Adrenal gland (tissue), 12 donors: ENCODE measurements around the gene ANO4. TPM values are rescaled to one million over a fixed set of nuclear protein-coding genes. Genes with fewer than 3 reads are reported as not detected.
"Not testable (repeated sequence)": the region's sequence is repeated elsewhere in the genome, so short reads cannot be mapped to it uniquely, and the experiment has no call there.

Source experiments
- DNase-seq, 7 donors: peaks; one replicate each; pipeline ENCODE4 v3.0.0-alpha.2; 2019 to 2020
- H3K27ac ChIP-seq, 5 donors: fragments of 200-600 bp; sonication (generic) in 4 of 5; 1 replicate in 3 of 5; 2 replicates in 2 of 5; pipeline versions ENCODE4 v1.5.1 to v1.8.0; 2016 to 2020; ENCODE audit warnings: mild to moderate bottlenecking in 1 of 5
- H3K27me3 ChIP-seq: fragments of 200-600 bp; 2 replicates; pipeline ENCODE4 v1.8.0; 2021
- H3K36me3 ChIP-seq, 2 donors: fragments of 200-600 bp; replicated peaks in 1 of 2; 1 replicate in 1 of 2; 2 replicates in 1 of 2; pipeline versions ENCODE4 v1.5.1 to v1.8.0; 2018 to 2022
- H3K4me1 ChIP-seq, 2 donors: fragments of 200-600 bp; replicated peaks in 1 of 2; 1 replicate in 1 of 2; 2 replicates in 1 of 2; pipeline versions ENCODE4 v1.5.1 to v1.8.0; 2018 to 2021
- H3K4me3 ChIP-seq, 4 donors: fragments of 200-600 bp; sonication (generic) in 3 of 4; one replicate each; pipeline ENCODE4 v1.5.1; 2016 to 2018
- H3K9me3 ChIP-seq, 3 donors: fragments of 200-600 bp; sonication (generic) in 1 of 3; replicated peaks in 1 of 3; 1 replicate in 2 of 3; 2 replicates in 1 of 3; pipeline versions ENCODE4 v1.5.1 to v1.8.0; 2016 to 2021
- POLR2A ChIP-seq, 2 donors: fragments of 450-650 bp; IDR thresholded peaks; one replicate each; pipeline ENCODE4 v1.6.1; 2017; ENCODE audit warnings: antibody characterized with exemption in 2 of 2, mild to moderate bottlenecking in 2 of 2, moderate library complexity in 1 of 2
- WGBS, 4 donors: extraction: QIAGEN DNeasy Blood & Tissue Kit in 2 of 4; methylation state at CpG; one replicate each; pipeline versions ENCODE4 v1.1.5 to v1.1.7; 2013 to 2017; 5-methylcytosine and 5-hydroxymethylcytosine counted together
- intact Hi-C, 2 donors: fragments of 100-400 bp; cut with DNase I; formaldehyde crosslinking; loops; one replicate each; pipeline versions ENCODE4 v1.14.1 to v1.15.0; 2022 to 2023
- polyA plus RNA-seq, 3 donors: library from polyadenylated mRNA; stranded (reverse); fragments of 200-250 nt in 2 of 3; fragments of 350-450 nt in 1 of 3; fragmentation: Illumina TruSeq in 1 of 3; extraction: RNeasy Lipid Tissue Mini Kit (QIAGEN cat#74804) in 1 of 3; gene quantifications; one replicate each; pipeline ENCODE4 v1.2.3, GENCODE V29; 2013 to 2014
- total RNA-seq, 9 donors: library from RNA; depleted of rRNA in 4 of 9; stranded (reverse); fragments of >200 nt in 4 of 9; fragments of 120-200 nt in 1 of 9; fragmentation: NEBNext Ultra II Directional in 1 of 9; extraction: Animal tissue kit (Norgen Biotek cat#: 25700) in 1 of 9; gene quantifications; one replicate each; pipeline versions ENCODE4 v1.1.0 to v1.2.4, GENCODE V29; 2013 to 2023
- TF ChIP-seq, protein P1 (sequence below), 6 experiments: fragments of 450-650 bp in 4 of 6; fragments of 200-600 bp in 2 of 6; sonication (generic) in 1 of 6; IDR thresholded peaks; 1 replicate in 5 of 6; 2 replicates in 1 of 6; pipeline versions ENCODE4 v1.5.1 to v1.8.0; 2016 to 2021; ENCODE audit warnings: antibody characterized with exemption in 6 of 6, mild to moderate bottlenecking in 2 of 6, moderate library complexity in 1 of 6
- donor health status: healthy with polysubstance abuse.
- donor health status: Bipolar disorder and iron deficiency.
- donor health status: DM: yes; HTN: yes; CAD: no.
- donor health status: DM: no; HTN: no; CAD: no.
- donor health status: DM: no; HTN: no; CAD: no.
- donor health status: DM: yes; HTN: yes; CAD: no.

The ANO4 gene
- total and polyA plus RNA-seq, 12 donors: 5.6 to 37.4 (median 10.2) TPM

DNA sequence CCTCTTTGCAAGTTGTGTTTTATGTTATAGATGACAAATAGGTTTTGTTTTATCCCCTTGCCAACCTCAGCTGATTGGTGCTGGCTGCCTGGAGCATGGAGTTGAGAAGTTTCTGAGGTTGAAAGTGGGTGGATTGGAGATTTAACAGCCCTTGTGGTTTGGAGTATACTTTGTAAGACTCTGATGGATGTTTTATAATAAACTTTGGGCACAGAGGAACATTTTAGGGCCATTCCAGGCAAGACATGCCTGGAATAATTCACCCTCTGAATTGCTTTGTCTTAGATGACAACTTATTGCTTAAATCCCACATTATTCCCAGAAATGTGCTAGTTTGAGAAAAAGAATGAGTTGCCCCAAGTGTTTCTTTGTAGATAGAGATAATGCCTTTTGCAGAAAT lies 256.6 kb downstream of the ANO4 start:
- no peak for DNase-seq
- Histone ChIP-seq H3K9me3 (no peaks in the 10 kb centered on the region), H3K27ac (no peak overlapping the region), H3K4me3 (no peak overlapping the region), H3K36me3 (no peaks in the 10 kb centered on the region), H3K4me1 (peaks cover 4 to 8% of the 10 kb centered on the region in 2 donors), H3K27me3 (no peaks in the 10 kb centered on the region)
- intact Hi-C loops: no loop called here
- no peak for TF ChIP-seq POLR2A (IDR thresholded peaks at IDR 0.05)
- TF ChIP-seq, protein P1, sequence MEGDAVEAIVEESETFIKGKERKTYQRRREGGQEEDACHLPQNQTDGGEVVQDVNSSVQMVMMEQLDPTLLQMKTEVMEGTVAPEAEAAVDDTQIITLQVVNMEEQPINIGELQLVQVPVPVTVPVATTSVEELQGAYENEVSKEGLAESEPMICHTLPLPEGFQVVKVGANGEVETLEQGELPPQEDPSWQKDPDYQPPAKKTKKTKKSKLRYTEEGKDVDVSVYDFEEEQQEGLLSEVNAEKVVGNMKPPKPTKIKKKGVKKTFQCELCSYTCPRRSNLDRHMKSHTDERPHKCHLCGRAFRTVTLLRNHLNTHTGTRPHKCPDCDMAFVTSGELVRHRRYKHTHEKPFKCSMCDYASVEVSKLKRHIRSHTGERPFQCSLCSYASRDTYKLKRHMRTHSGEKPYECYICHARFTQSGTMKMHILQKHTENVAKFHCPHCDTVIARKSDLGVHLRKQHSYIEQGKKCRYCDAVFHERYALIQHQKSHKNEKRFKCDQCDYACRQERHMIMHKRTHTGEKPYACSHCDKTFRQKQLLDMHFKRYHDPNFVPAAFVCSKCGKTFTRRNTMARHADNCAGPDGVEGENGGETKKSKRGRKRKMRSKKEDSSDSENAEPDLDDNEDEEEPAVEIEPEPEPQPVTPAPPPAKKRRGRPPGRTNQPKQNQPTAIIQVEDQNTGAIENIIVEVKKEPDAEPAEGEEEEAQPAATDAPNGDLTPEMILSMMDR (IDR thresholded peaks at IDR 0.05): no peak

GRCh38 chr12:101051901-101052550 lies 257.4 kb downstream of the ANO4 start:
- DNase-seq: peak in 6 of 7 donors; percentile 18 to 65 (median 37)
- WGBS, 4 donors: 31 to 48% (median 40%) methylated on average over 8 of the region's 8 CpGs
- Histone ChIP-seq H3K27ac (peak overlapping the region in 4 of 5 donors; percentile 31 to 85 (median 55)), H3K36me3 (no peaks in the 10 kb centered on the region), H3K4me1 (peaks cover 4 to 8% of the 10 kb centered on the region in 2 donors), H3K9me3 (no peaks in the 10 kb centered on the region), H3K4me3 (no peak overlapping the region), H3K27me3 (no peaks in the 10 kb centered on the region)
- intact Hi-C loops: no loop called here
- TF ChIP-seq, protein P1 (IDR thresholded peaks at IDR 0.05): no peak
- TF ChIP-seq POLR2A (IDR thresholded peaks at IDR 0.05): peak in 1 of 2 donors; percentile 20

GRCh38 chr12:101053203-101053602 lies 258.6 kb downstream of the ANO4 start:
- no peak overlapping the region for H3K4me3 ChIP-seq
- no peak for DNase-seq
- H3K27me3 ChIP-seq: no peaks in the 10 kb centered on the region
- H3K9me3 ChIP-seq: no peaks in the 10 kb centered on the region
- intact Hi-C loops: no loop called here
- H3K4me1 ChIP-seq: peaks cover 4 to 8% of the 10 kb centered on the region in 2 donors
- TF ChIP-seq POLR2A (IDR thresholded peaks at IDR 0.05): no peak
- TF ChIP-seq, protein P1 (IDR thresholded peaks at IDR 0.05): no peak
- peak overlapping the region in 1 of 5 donors; percentile 7 for H3K27ac ChIP-seq
- no peaks in the 10 kb centered on the region for H3K36me3 ChIP-seq

GRCh38 chr12:101055940-101056339 lies 261.4 kb downstream of the ANO4 start:
- H3K27ac ChIP-seq: no peak overlapping the region
- DNase-seq: no peak
- no peak overlapping the region for H3K4me3 ChIP-seq
- TF ChIP-seq, protein P1 (IDR thresholded peaks at IDR 0.05): no peak
- no peak for TF ChIP-seq POLR2A (IDR thresholded peaks at IDR 0.05)
- H3K36me3 ChIP-seq: no peaks in the 10 kb centered on the region
- no peaks in the 10 kb centered on the region for H3K9me3 ChIP-seq
- intact Hi-C loops: no loop called here
- no peaks in the 10 kb centered on the region for H3K27me3 ChIP-seq
- H3K4me1 ChIP-seq: peaks cover 4 to 8% of the 10 kb centered on the region in 2 donors

DNA sequence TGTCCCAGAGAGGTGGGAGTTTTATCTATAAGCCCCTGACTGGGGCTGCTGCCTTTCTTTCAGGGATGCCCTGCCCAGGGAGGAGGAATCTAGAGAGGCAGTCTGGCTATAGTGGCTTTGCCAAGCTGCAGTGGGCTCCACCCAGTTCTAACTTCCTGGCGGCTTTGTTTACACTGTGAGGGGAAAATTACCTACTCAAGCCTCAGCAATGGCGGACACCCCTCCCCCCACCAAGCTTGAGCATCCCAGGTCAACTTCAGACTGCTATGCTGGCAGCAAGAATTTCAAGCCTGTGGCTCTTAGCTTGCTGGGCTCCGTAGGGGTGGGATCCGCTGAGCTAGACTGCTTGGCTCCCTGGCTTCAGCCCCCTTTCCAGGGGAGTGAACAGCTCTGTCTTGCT lies 267.9 kb downstream of the ANO4 start:
- intact Hi-C loops, H3K36me3 ChIP-seq, H3K4me3 ChIP-seq, H3K9me3 ChIP-seq, DNase-seq, H3K4me1 ChIP-seq, H3K27ac ChIP-seq, H3K27me3 ChIP-seq: not testable (repeated sequence)
- WGBS, 4 donors: 88 to 94% (median 92%) methylated on average over 2 to 4 of the region's 4 CpGs
